Esophagus squamous epithelium (tissue), 5 donors: ENCODE measurements around the gene NCOA5. TPM values are rescaled to one million over a fixed set of nuclear protein-coding genes. Genes with fewer than 3 reads are reported as not detected.

Experiments used
- DNase-seq: peaks from one replicate; lab custom pipeline; 2025; lab: John Stamatoyannopoulos, UW
- H3K27ac ChIP-seq, 4 donors: fragments of 200-600 bp; sonication (generic); one replicate each; pipeline ENCODE4 v1.5.1; 2016 to 2019; ENCODE audit warnings: mild to moderate bottlenecking in 1 of 4
- H3K27me3 ChIP-seq, 4 donors: fragments of 200-600 bp; sonication (generic); 1 replicate in 3 of 4; 2 replicates in 1 of 4; pipeline versions ENCODE4 v1.5.1 to v1.6.0; 2017 to 2021; ENCODE audit warnings: antibody characterized with exemption in 1 of 4
- H3K36me3 ChIP-seq, 3 donors: fragments of 200-600 bp; sonication (generic); one replicate each; pipeline ENCODE4 v1.5.1; 2016 to 2019
- H3K4me1 ChIP-seq, 3 donors: fragments of 200-600 bp; sonication (generic); one replicate each; pipeline ENCODE4 v1.5.1; 2017 to 2019
- H3K4me3 ChIP-seq, 4 donors: fragments of 200-600 bp; sonication (generic); 1 replicate in 3 of 4; 2 replicates in 1 of 4; pipeline ENCODE4 v1.5.1; 2016 to 2019; ENCODE audit warnings: mild to moderate bottlenecking in 2 of 4, moderate library complexity in 1 of 4
- H3K9me3 ChIP-seq, 3 donors: fragments of 200-600 bp; sonication (generic); one replicate each; pipeline ENCODE4 v1.5.1; 2016 to 2019
- POLR2A ChIP-seq, 4 donors: fragments of 450-650 bp; IDR thresholded peaks; one replicate each; pipeline ENCODE4 v1.6.1; 2017; ENCODE audit warnings: antibody characterized with exemption in 4 of 4, mild to moderate bottlenecking in 4 of 4, moderate library complexity in 3 of 4
- whole genome bisulfite sequencing, 2 donors: methylation state at CpG; one replicate each; pipeline ENCODE4 v1.1.5; 2018; 5-methylcytosine and 5-hydroxymethylcytosine counted together
- intact Hi-C: fragments of 100-400 bp; cut with DNase I; formaldehyde crosslinking; loops from one replicate; pipeline ENCODE4 v1.15.0; 2022
- total RNA-seq, 4 donors: library from RNA; depleted of rRNA; stranded (reverse); fragments of >200 nt; gene quantifications; one replicate each; pipeline ENCODE4 v1.1.0, GENCODE V29; 2016
- TF ChIP-seq, protein P1 (sequence below), 6 experiments: fragments of 450-650 bp in 4 of 6; fragments of 200-600 bp in 2 of 6; sonication (generic) in 2 of 6; IDR thresholded peaks; one replicate each; pipeline ENCODE4 v1.5.1; 2016 to 2019; ENCODE audit warnings: antibody characterized with exemption in 6 of 6, mild to moderate bottlenecking in 4 of 6, moderate library complexity in 4 of 6
- donor health status: DM: yes; HTN: yes; CAD: no.

The NCOA5 gene
- total RNA-seq, 4 donors from 2014 or later = 20.7 to 29.8 (median 22.3) TPM

DNA sequence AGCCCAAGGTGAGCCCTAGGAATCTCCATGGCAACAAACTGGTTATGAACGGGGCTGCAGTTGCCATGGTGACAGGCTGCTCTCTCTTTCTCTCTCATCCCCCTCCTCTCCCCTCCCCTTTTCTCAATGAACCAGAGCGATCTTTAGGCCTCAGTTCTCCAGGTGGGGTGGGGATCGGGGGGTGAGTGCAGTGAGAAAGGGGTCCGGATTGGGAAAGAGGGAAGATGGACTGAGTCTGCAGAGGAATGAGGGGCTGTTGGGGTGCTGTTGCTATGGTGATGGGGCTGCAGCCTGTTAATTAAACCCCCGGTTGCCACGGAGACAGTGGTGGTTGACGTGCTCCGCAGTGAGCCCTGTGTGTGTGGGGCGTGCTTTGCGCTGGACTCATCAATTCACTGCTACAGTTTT lies 64.4 kb downstream of the NCOA5 start:
- no peak for DNase-seq
- 44 to 47% methylated on average over 5 to 7 of the region's 10 CpGs for WGBS, 2 donors
- Histone ChIP-seq H3K27ac (no peak overlapping the region), H3K36me3 (no peaks in the 10 kb centered on the region), H3K4me3 (no peak overlapping the region), H3K27me3 (peaks cover 3 to 100% (median 20%) of the 10 kb centered on the region in 4 donors), H3K9me3 (no peaks in the 10 kb centered on the region), H3K4me1 (peaks cover 14 to 21% (median 16%) of the 10 kb centered on the region in 3 donors)
- intact Hi-C loops = loop anchor here (10.0 kb wide), 1 partner anchor 149 kb away; no protein-coding TSS in a partner anchor
- no peak for TF ChIP-seq POLR2A (IDR thresholded peaks at IDR 0.05)
- TF ChIP-seq, protein P1, sequence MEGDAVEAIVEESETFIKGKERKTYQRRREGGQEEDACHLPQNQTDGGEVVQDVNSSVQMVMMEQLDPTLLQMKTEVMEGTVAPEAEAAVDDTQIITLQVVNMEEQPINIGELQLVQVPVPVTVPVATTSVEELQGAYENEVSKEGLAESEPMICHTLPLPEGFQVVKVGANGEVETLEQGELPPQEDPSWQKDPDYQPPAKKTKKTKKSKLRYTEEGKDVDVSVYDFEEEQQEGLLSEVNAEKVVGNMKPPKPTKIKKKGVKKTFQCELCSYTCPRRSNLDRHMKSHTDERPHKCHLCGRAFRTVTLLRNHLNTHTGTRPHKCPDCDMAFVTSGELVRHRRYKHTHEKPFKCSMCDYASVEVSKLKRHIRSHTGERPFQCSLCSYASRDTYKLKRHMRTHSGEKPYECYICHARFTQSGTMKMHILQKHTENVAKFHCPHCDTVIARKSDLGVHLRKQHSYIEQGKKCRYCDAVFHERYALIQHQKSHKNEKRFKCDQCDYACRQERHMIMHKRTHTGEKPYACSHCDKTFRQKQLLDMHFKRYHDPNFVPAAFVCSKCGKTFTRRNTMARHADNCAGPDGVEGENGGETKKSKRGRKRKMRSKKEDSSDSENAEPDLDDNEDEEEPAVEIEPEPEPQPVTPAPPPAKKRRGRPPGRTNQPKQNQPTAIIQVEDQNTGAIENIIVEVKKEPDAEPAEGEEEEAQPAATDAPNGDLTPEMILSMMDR (IDR thresholded peaks at IDR 0.05) = no peak

GRCh38 chr20:46023999-46024398 lies 65.8 kb downstream of the NCOA5 start:
- TF ChIP-seq, protein P1 (IDR thresholded peaks at IDR 0.05) = no peak
- no peak for TF ChIP-seq POLR2A (IDR thresholded peaks at IDR 0.05)
- Histone ChIP-seq H3K27ac (no peak overlapping the region), H3K27me3 (peaks cover 3 to 100% (median 13%) of the 10 kb centered on the region in 4 donors), H3K36me3 (no peaks in the 10 kb centered on the region), H3K9me3 (no peaks in the 10 kb centered on the region), H3K4me3 (no peak overlapping the region), H3K4me1 (peaks cover 14 to 21% (median 16%) of the 10 kb centered on the region in 3 donors)
- intact Hi-C loops = loop anchor here (10.0 kb wide), 1 partner anchor 151 kb away; no protein-coding TSS in a partner anchor
- 61 to 65% methylated on average over 2 to 4 of the region's 4 CpGs for WGBS, 2 donors
- no peak for DNase-seq

DNA sequence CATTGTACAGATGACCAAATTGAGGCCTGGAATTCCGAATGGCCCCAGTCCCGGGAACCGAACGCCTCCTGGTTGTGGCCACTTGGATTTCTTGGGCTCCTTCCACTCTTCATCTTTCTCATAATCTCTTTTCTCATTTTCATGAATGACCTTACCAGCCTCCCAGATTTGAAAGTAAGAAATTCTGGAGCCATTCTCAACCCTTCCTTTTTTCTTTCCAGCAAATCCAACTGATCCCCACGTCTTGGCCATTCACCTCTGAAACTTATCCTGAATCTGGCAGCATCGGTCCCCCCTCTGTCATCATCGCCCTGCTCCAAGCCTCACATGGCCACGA lies 66.6 kb downstream of the NCOA5 start:
- Histone ChIP-seq H3K9me3 (no peaks in the 10 kb centered on the region), H3K4me1 (peaks cover 14 to 21% (median 16%) of the 10 kb centered on the region in 3 donors), H3K27ac (no peak overlapping the region), H3K36me3 (no peaks in the 10 kb centered on the region), H3K27me3 (peaks cover 3 to 99% (median 13%) of the 10 kb centered on the region in 4 donors), H3K4me3 (no peak overlapping the region)
- no peak for DNase-seq
- no peak for TF ChIP-seq POLR2A (IDR thresholded peaks at IDR 0.05)
- intact Hi-C loops = loop anchor here (10.0 kb wide), 1 partner anchor 152 kb away; no protein-coding TSS in a partner anchor
- 29 to 30% methylated on average over 8 of the region's 8 CpGs for WGBS, 2 donors

- no peaks in the 10 kb centered on the region for H3K9me3 ChIP-seq
- peak overlapping the region in 1 of 4 donors; percentile 64 for H3K4me3 ChIP-seq
- DNase-seq = no peak
- TF ChIP-seq POLR2A (IDR thresholded peaks at IDR 0.05) = no peak
- TF ChIP-seq, protein P1 (IDR thresholded peaks at IDR 0.05) = peak; percentile 53 to 83 (median 67)
- no peaks in the 10 kb centered on the region for H3K36me3 ChIP-seq
- intact Hi-C loops = loop anchor here (10.0 kb wide), 1 partner anchor 152 kb away; no protein-coding TSS in a partner anchor
- H3K27me3 ChIP-seq = peaks cover under 1 to 99% (median 13%) of the 10 kb centered on the region in 4 donors
- peaks cover 14 to 21% (median 16%) of the 10 kb centered on the region in 3 donors for H3K4me1 ChIP-seq
- no peak overlapping the region for H3K27ac ChIP-seq
- WGBS, 2 donors = 0 to 2% methylated on average over 25 to 32 of the region's 37 CpGs
These were observed 67.2 kb downstream of the NCOA5 start for GRCh38 chr20:46022411-46023147.

DNA sequence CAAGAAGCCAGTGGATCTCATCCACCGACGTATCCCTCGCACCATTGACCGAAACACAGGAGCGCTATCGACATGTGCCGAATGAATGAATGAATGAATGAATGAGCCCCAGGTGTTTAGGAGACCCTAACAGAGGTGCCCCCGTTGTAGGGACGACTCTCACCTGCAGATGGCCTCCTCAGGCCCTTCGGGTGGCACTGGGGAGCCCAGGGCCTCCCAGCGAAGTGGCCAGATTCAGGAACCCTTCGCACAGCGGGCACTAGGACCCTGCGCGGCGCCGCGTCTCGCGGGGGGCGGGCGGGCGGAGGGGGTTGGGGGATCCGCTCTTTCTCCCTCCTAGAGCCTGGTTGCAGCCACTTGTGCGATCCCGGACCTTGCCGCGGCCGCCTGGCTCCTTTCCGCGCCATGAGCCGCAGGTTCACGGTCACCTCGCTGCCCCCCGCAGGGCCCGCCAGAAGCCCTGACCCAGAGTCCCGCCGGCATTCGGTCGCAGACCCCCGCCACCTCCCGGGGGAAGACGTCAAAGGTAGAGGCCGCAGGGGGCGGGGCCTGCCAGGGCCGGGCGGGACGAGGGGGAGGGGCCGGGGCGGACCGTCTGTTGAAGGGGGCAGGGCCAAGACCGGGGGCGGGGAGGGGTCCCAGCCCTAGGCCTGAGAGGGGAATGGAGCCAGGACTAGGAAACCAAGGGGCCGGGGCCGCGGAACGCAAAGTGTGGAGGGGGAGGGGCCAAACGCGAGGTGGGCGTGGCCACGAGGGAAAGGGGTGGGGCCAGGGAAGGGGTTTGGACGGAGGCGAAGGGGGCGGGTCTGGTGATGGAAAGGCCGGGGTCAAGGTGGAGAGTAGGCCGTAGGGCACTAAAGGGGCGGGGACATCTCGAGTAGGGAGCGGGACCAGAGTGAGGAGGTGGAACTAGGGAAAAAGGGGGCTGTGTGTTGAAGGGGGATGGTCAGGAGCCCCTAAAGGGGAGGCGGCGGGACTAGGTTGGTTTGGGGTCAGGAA lies 68.1 kb downstream of the NCOA5 start:
- Histone ChIP-seq H3K4me1 (peaks cover 14 to 21% (median 16%) of the 10 kb centered on the region in 3 donors), H3K4me3 (peak overlapping the region; percentile 16 to 64 (median 30)), H3K36me3 (no peaks in the 10 kb centered on the region), H3K9me3 (no peaks in the 10 kb centered on the region), H3K27me3 (peaks cover 0 to 99% (median 13%) of the 10 kb centered on the region in 4 donors), H3K27ac (no peak overlapping the region)
- intact Hi-C loops = loop anchor here (10.0 kb wide), 1 partner anchor 153 kb away; no protein-coding TSS in a partner anchor
- no peak for TF ChIP-seq POLR2A (IDR thresholded peaks at IDR 0.05)
- TF ChIP-seq, protein P1 (IDR thresholded peaks at IDR 0.05) = no peak
- 17 to 19% methylated on average over 28 to 33 of the region's 71 CpGs for WGBS, 2 donors
- DNase-seq = no peak
